PC-3 (cell line): ENCODE data around the gene COL6A2.

Experiments
- CTCF ChIP-seq: fragments of 300-600 bp; sonication (generic); conservative IDR thresholded peaks from 2 replicates; pipeline ENCODE4 v1.5.1; 2017; ENCODE audit warnings: antibody characterized with exemption, low read depth, mild to moderate bottlenecking, low read length
- EZH2 ChIP-seq: fragments of 300-600 bp; sonication (generic); IDR thresholded peaks from one replicate; pipeline ENCODE4 v1.6.1; 2017; ENCODE audit warnings: antibody characterized with exemption, mild to moderate bottlenecking, low read length; ENCODE audit not compliant: unreplicated experiment
- EZH2phosphoT487 ChIP-seq: fragments of 300-600 bp; sonication (generic); IDR thresholded peaks from 2 replicates; pipeline ENCODE4 v1.6.1; 2018; ENCODE audit warnings: mild to moderate bottlenecking, antibody characterized with exemption, low read length, borderline replicate concordance

GRCh38 chr21:46115441-46116188, 17.7 kb downstream of the COL6A2 start:
- TF ChIP-seq EZH2, result no peak
- no peak for TF ChIP-seq CTCF
- no peak for TF ChIP-seq EZH2phosphoT487
